Measurements from ENCODE around the gene ADAMTS20.
"Not testable (repeated sequence)": the region's sequence is repeated elsewhere in the genome, so short reads cannot be mapped to it uniquely, and the experiment has no call there.

The ADAMTS20 gene

DNA sequence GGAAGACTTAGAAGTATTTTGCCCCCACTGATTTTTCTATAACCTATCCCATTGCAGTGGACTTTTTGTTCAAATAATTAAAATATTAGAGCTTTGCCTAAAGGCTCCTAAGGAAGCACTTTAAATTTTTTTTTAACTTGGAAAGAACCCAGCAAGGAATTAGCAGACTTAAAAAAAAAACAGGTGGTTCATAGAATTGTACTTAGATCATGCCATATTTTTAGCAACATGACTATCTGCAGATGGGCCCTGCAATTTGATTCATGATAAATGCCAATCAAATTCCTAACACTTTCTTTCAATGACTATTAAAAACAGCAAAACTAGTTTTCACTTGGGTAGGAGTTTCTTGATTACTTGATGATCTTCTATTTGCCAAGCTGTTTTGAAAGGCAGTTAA is 11.5 kb downstream of the ADAMTS20 start:
- no peak for DNase-seq

DNA sequence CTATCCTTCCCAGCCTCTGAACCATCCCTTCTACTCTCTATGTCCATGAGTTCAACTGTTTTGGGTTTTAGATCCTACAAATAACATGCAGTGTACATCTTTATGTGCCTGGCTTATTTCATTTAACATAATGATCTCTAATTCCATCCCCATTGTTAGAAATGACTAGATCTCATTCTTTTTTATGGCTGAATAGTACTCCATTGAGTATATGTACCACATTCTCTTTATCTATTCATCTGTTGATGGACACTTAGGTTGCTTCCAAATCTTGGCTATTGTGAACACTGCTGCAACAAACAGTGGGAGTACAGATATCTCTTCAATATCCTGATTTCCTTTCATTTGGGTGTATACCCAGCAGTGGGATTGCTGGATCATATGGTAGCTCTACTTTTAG is 14.3 kb downstream of the ADAMTS20 start:
- H3K27me3 ChIP-seq; intact Hi-C loops (cut with DNase I; ENCODE audit: low total_unique reads); DNase-seq: not testable (repeated sequence)

More for the DNA sequence above, 11.5 kb downstream of the ADAMTS20 start:
- no peak overlapping the region for H3K27ac ChIP-seq
- no peaks in the 10 kb centered on the region for H3K4me1 ChIP-seq
- no peaks in the 10 kb centered on the region for H3K27me3 ChIP-seq
- H3K4me3 ChIP-seq: no peak overlapping the region
- TF ChIP-seq, protein P1, sequence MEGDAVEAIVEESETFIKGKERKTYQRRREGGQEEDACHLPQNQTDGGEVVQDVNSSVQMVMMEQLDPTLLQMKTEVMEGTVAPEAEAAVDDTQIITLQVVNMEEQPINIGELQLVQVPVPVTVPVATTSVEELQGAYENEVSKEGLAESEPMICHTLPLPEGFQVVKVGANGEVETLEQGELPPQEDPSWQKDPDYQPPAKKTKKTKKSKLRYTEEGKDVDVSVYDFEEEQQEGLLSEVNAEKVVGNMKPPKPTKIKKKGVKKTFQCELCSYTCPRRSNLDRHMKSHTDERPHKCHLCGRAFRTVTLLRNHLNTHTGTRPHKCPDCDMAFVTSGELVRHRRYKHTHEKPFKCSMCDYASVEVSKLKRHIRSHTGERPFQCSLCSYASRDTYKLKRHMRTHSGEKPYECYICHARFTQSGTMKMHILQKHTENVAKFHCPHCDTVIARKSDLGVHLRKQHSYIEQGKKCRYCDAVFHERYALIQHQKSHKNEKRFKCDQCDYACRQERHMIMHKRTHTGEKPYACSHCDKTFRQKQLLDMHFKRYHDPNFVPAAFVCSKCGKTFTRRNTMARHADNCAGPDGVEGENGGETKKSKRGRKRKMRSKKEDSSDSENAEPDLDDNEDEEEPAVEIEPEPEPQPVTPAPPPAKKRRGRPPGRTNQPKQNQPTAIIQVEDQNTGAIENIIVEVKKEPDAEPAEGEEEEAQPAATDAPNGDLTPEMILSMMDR (IDR thresholded peaks at IDR 0.05): no peak
- no peaks in the 10 kb centered on the region for H3K36me3 ChIP-seq
- H3K9me3 ChIP-seq: no peaks in the 10 kb centered on the region
- intact Hi-C loops (cut with DNase I; ENCODE audit: low total_unique reads): no loop called here

DNA sequence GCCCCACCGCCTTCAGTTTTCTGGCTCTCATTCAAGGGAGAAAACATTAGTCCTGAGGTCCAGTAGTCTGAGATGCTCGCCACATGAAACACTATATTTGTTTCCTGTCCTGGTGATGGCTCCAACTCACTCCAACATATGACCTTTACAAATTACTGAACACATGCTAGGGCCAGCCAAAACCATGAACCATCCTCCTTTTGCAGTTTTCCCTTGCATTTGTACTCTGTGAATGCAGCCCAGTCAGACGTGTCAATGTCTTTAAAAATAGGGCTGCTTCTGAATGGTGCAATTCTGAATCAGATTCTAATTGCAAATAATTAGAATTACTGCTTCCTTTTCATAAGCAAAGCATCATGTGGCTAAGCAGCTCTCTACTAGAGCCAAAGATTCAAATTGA is 36.0 kb downstream of the ADAMTS20 start:
- no peaks in the 10 kb centered on the region for H3K27me3 ChIP-seq
- H3K27ac ChIP-seq: no peak overlapping the region
- no peak overlapping the region for H3K4me3 ChIP-seq
- no peak for DNase-seq
- no peaks in the 10 kb centered on the region for H3K9me3 ChIP-seq
- no peaks in the 10 kb centered on the region for H3K4me1 ChIP-seq
- intact Hi-C loops (cut with DNase I; ENCODE audit: low total_unique reads): no loop called here
- no peaks in the 10 kb centered on the region for H3K36me3 ChIP-seq
- TF ChIP-seq, protein P1 (IDR thresholded peaks at IDR 0.05): no peak

More for the DNA sequence above, 14.3 kb downstream of the ADAMTS20 start:
- H3K4me3 ChIP-seq, H3K27ac ChIP-seq, H3K9me3 ChIP-seq, H3K4me1 ChIP-seq, H3K36me3 ChIP-seq: not testable (repeated sequence)

- no peaks in the 10 kb centered on the region for H3K4me1 ChIP-seq
- intact Hi-C loops (cut with DNase I; ENCODE audit: low total_unique reads): no loop called here
- TF ChIP-seq, protein P1 (IDR thresholded peaks at IDR 0.05): no peak
- DNase-seq: no peak
- no peaks in the 10 kb centered on the region for H3K36me3 ChIP-seq
- no peak overlapping the region for H3K4me3 ChIP-seq
- H3K27ac ChIP-seq: no peak overlapping the region
- no peaks in the 10 kb centered on the region for H3K27me3 ChIP-seq
- H3K9me3 ChIP-seq: no peaks in the 10 kb centered on the region
Measured at GRCh38 chr12:43501703-43502102, 50.3 kb downstream of the ADAMTS20 start.

GRCh38 chr12:43493261-43493797 is 58.7 kb downstream of the ADAMTS20 start:
- intact Hi-C loops (cut with DNase I; ENCODE audit: low total_unique reads): no loop called here
- Histone ChIP-seq H3K36me3 (no peaks in the 10 kb centered on the region), H3K4me3 (no peak overlapping the region), H3K27ac (no peak overlapping the region), H3K27me3 (no peaks in the 10 kb centered on the region), H3K4me1 (no peaks in the 10 kb centered on the region), H3K9me3 (no peaks in the 10 kb centered on the region)
- DNase-seq: no peak
- TF ChIP-seq, protein P1 (IDR thresholded peaks at IDR 0.05): no peak

GRCh38 chr12:43482311-43483085 is 69.5 kb downstream of the ADAMTS20 start:
- intact Hi-C loops (cut with DNase I; ENCODE audit: low total_unique reads): no loop called here

More at GRCh38 chr12:43482311-43483085, 69.5 kb downstream of the ADAMTS20 start:
- H3K4me3 ChIP-seq: no peak overlapping the region
- H3K9me3 ChIP-seq: peaks cover 0 to 9% (median 0%) of the 10 kb centered on the region in 3 donors
- no peaks in the 10 kb centered on the region for H3K27me3 ChIP-seq
- DNase-seq: no peak
- no peaks in the 10 kb centered on the region for H3K4me1 ChIP-seq
- H3K27ac ChIP-seq: no peak overlapping the region
- TF ChIP-seq, protein P1 (IDR thresholded peaks at IDR 0.05): no peak
- H3K36me3 ChIP-seq: no peaks in the 10 kb centered on the region

Data from tibial artery (tissue), 4 donors.